C4-2B (cell line): ENCODE data around the gene ALDH18A1.

ENCODE experiments used
- CTCF ChIP-seq: fragments of 450-650 bp; conservative IDR thresholded peaks from 2 replicates; pipeline ENCODE4 v1.5.1; 2017; ENCODE audit warnings: mild to moderate bottlenecking
- ZFX ChIP-seq: fragments of 450-650 bp; IDR thresholded peaks from 2 replicates; pipeline ENCODE4 v1.6.1; 2017

DNA sequence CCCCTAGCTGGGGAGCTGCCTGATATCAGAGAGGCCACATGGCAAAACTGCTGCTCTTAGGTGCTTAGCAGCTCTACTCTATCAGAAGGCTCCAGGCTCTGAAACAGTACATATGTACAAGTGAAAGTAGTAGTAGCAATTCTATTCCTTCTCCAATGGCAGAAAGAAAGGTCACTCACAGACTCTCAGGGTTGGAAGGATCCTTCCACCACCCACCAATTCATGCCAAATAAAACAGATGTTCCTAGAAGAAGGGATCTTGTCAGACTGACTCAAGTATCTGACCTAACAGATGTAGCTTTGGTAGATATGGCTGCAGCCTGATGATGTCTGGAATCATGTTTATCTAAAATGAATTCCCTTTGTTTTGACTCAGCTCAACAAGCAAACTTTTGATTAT, 8.0 kb upstream of the ALDH18A1 start:
- no peak for TF ChIP-seq CTCF
- TF ChIP-seq ZFX: no peak
